Right atrium auricular region (tissue), 2 donors: ENCODE results near the gene RNF123. TPM values are rescaled to one million over a fixed set of nuclear protein-coding genes. Genes with fewer than 3 reads are reported as not detected.
"Not testable (repeated sequence)": the region's sequence is repeated elsewhere in the genome, so short reads cannot be mapped to it uniquely, and the experiment has no call there.

Experiments
- DNase-seq: peaks from one replicate; pipeline ENCODE4 v3.0.0-alpha.2; 2019; ENCODE audit warnings: low spot score
- H3K27ac ChIP-seq, 2 donors: fragments of 200-600 bp; sonication (generic); 1 replicate in 1 of 2; 2 replicates in 1 of 2; pipeline ENCODE4 v1.5.1; 2016 to 2019
- H3K27me3 ChIP-seq, 2 donors: fragments of 200-600 bp; sonication (generic); one replicate each; pipeline versions ENCODE4 v1.5.1 to v1.6.0; 2017 to 2019
- H3K36me3 ChIP-seq: fragments of 200-600 bp; sonication (generic); one replicate; pipeline ENCODE4 v1.5.1; 2016
- H3K4me1 ChIP-seq, 2 donors: fragments of 200-600 bp; sonication (generic); one replicate each; pipeline versions ENCODE4 v1.5.1 to v1.6.0; 2017 to 2019
- H3K4me3 ChIP-seq, 2 donors: fragments of 200-600 bp; sonication (generic); 1 replicate in 1 of 2; 2 replicates in 1 of 2; pipeline ENCODE4 v1.5.1; 2017 to 2019; ENCODE audit warnings: mild to moderate bottlenecking in 1 of 2, moderate library complexity in 1 of 2
- H3K9me3 ChIP-seq, 2 donors: fragments of 200-600 bp; sonication (generic); one replicate each; pipeline ENCODE4 v1.5.1; 2019
- total RNA-seq, 2 donors: library from RNA; depleted of rRNA; stranded (reverse); fragments of >200 nt; gene quantifications; one replicate each; pipeline ENCODE4 v1.1.0, GENCODE V29; 2016

RNF123 gene
- total RNA-seq, 2 donors from 2014 or later: 29.1 to 29.8 TPM

- H3K27ac ChIP-seq, DNase-seq, H3K27me3 ChIP-seq, H3K9me3 ChIP-seq: not testable (repeated sequence)
- peaks cover 30% of the 10 kb centered on the region for H3K36me3 ChIP-seq
- peaks cover 0 to 34% of the 10 kb centered on the region in 2 donors for H3K4me1 ChIP-seq
- peak overlapping the region in 1 of 2 donors; percentile 42 for H3K4me3 ChIP-seq
These were observed 3.5 kb upstream of the RNF123 start for GRCh38 chr3:49685846-49686245.

- H3K4me3 ChIP-seq: peak overlapping the region; percentile 29 to 42
- not testable (repeated sequence) for DNase-seq
These were observed 3.0 kb upstream of the RNF123 start for GRCh38 chr3:49686346-49686745.

GRCh38 chr3:49686769-49687423 lies 2.5 kb upstream of the RNF123 start:
- H3K27me3 ChIP-seq, H3K9me3 ChIP-seq: not testable (repeated sequence)
- Histone ChIP-seq H3K4me1 (peaks cover 0 to 44% of the 10 kb centered on the region in 2 donors), H3K27ac (peak overlapping the region; percentile 10 to 21), H3K4me3 (peak overlapping the region; percentile 29 to 42), H3K36me3 (peaks cover 20% of the 10 kb centered on the region)
- DNase-seq: peak; percentile 61

More at GRCh38 chr3:49686346-49686745, 3.0 kb upstream of the RNF123 start:
- not testable (repeated sequence) for H3K27me3 ChIP-seq, H3K9me3 ChIP-seq
- Histone ChIP-seq H3K27ac (peak overlapping the region in 1 of 2 donors; percentile 21), H3K4me1 (peaks cover 0 to 39% of the 10 kb centered on the region in 2 donors), H3K36me3 (peaks cover 25% of the 10 kb centered on the region)

GRCh38 chr3:49687424-49687795 lies 1.9 kb upstream of the RNF123 start:
- not testable (repeated sequence) for DNase-seq, H3K4me3 ChIP-seq, H3K9me3 ChIP-seq, H3K27me3 ChIP-seq
- Histone ChIP-seq H3K27ac (peak overlapping the region in 1 of 2 donors; percentile 10), H3K36me3 (peaks cover 14% of the 10 kb centered on the region), H3K4me1 (peaks cover 0 to 44% of the 10 kb centered on the region in 2 donors)

GRCh38 chr3:49688338-49689045 lies 865 bp upstream of the RNF123 start:
- peaks cover 0 to 44% of the 10 kb centered on the region in 2 donors for H3K4me1 ChIP-seq
- H3K9me3 ChIP-seq, H3K27me3 ChIP-seq, DNase-seq, H3K36me3 ChIP-seq: not testable (repeated sequence)
- H3K27ac ChIP-seq: peak overlapping the region; percentile 71 to 88
- peak overlapping the region; percentile 82 to 97 for H3K4me3 ChIP-seq

- DNase-seq, H3K36me3 ChIP-seq, H3K9me3 ChIP-seq, H3K27me3 ChIP-seq: not testable (repeated sequence)
- Histone ChIP-seq H3K4me1 (peaks cover 0 to 44% of the 10 kb centered on the region in 2 donors), H3K4me3 (peak overlapping the region; percentile 82 to 97), H3K27ac (peak overlapping the region; percentile 71 to 88)
These were observed 709 bp downstream of the RNF123 start for GRCh38 chr3:49689908-49690624.

- H3K4me1 ChIP-seq: peaks cover 0 to 44% of the 10 kb centered on the region in 2 donors
- H3K27me3 ChIP-seq, H3K9me3 ChIP-seq, H3K36me3 ChIP-seq, DNase-seq, H3K4me3 ChIP-seq, H3K27ac ChIP-seq: not testable (repeated sequence)
These were observed 1.5 kb downstream of the RNF123 start for GRCh38 chr3:49690856-49691255.

GRCh38 chr3:49691481-49691880 lies 2.1 kb downstream of the RNF123 start:
- peaks cover 0 to 38% of the 10 kb centered on the region in 2 donors for H3K4me1 ChIP-seq
- not testable (repeated sequence) for H3K4me3 ChIP-seq, H3K27ac ChIP-seq, H3K36me3 ChIP-seq, DNase-seq, H3K9me3 ChIP-seq, H3K27me3 ChIP-seq

GRCh38 chr3:49694409-49695070 lies 5.2 kb downstream of the RNF123 start:
- peaks cover 0 to 30% of the 10 kb centered on the region in 2 donors for H3K4me1 ChIP-seq
- H3K27ac ChIP-seq: not testable (repeated sequence)

GRCh38 chr3:49695350-49696015 lies 6.1 kb downstream of the RNF123 start:
- H3K4me1 ChIP-seq: peaks cover 0 to 28% of the 10 kb centered on the region in 2 donors
- not testable (repeated sequence) for H3K9me3 ChIP-seq, DNase-seq, H3K4me3 ChIP-seq, H3K27me3 ChIP-seq
- H3K27ac ChIP-seq: peak overlapping the region in 1 of 2 donors; percentile 35
- H3K36me3 ChIP-seq: peaks cover 10% of the 10 kb centered on the region

More at GRCh38 chr3:49694409-49695070, 5.2 kb downstream of the RNF123 start:
- not testable (repeated sequence) for H3K4me3 ChIP-seq, H3K9me3 ChIP-seq, H3K27me3 ChIP-seq, DNase-seq
- peaks cover 10% of the 10 kb centered on the region for H3K36me3 ChIP-seq
